HG03460 (cell line): ENCODE data around the gene PAFAH1B1.
"Not testable (repeated sequence)": the region's sequence is repeated elsewhere in the genome, so short reads cannot be mapped to it uniquely, and the experiment has no call there.

Experiments
- ATAC-seq: cut with Tn5 transposase; IDR thresholded peaks from one replicate; pipeline ENCODE4 v1.9.1; 2021; ENCODE audit not compliant: unreplicated experiment

Gene PAFAH1B1

GRCh38 chr17:2634361-2634960, 41.0 kb downstream of the PAFAH1B1 start:
- no peak for ATAC-seq

- no peak for ATAC-seq
These were observed 41.8 kb downstream of the PAFAH1B1 start for GRCh38 chr17:2635241-2635640.

GRCh38 chr17:2635675-2636074, 42.2 kb downstream of the PAFAH1B1 start:
- ATAC-seq = no peak

GRCh38 chr17:2636169-2636930, 42.9 kb downstream of the PAFAH1B1 start:
- no peak for ATAC-seq

- ATAC-seq = no peak
These were observed 44.0 kb downstream of the PAFAH1B1 start for GRCh38 chr17:2637422-2637821.

- no peak for ATAC-seq
These were observed 51.5 kb downstream of the PAFAH1B1 start for GRCh38 chr17:2644971-2645370.

GRCh38 chr17:2647957-2648356, 54.5 kb downstream of the PAFAH1B1 start:
- ATAC-seq = no peak

GRCh38 chr17:2649191-2649590, 55.7 kb downstream of the PAFAH1B1 start:
- ATAC-seq = no peak

- ATAC-seq = not testable (repeated sequence)
These were observed 59.5 kb downstream of the PAFAH1B1 start for GRCh38 chr17:2652911-2653310.

- ATAC-seq = no peak
These were observed 62.1 kb downstream of the PAFAH1B1 start for GRCh38 chr17:2655546-2655945.

GRCh38 chr17:2656283-2656682, 62.8 kb downstream of the PAFAH1B1 start:
- ATAC-seq = no peak

- not testable (repeated sequence) for ATAC-seq
These were observed 65.9 kb downstream of the PAFAH1B1 start for GRCh38 chr17:2659337-2659736.

GRCh38 chr17:2660410-2660809, 67.0 kb downstream of the PAFAH1B1 start:
- not testable (repeated sequence) for ATAC-seq

GRCh38 chr17:2672026-2672425, 78.6 kb downstream of the PAFAH1B1 start:
- no peak for ATAC-seq

- not testable (repeated sequence) for ATAC-seq
These were observed 85.8 kb downstream of the PAFAH1B1 start for GRCh38 chr17:2679247-2679646.

- ATAC-seq = no peak
These were observed 87.5 kb downstream of the PAFAH1B1 start for GRCh38 chr17:2680961-2681360.

GRCh38 chr17:2681650-2682049, 88.2 kb downstream of the PAFAH1B1 start:
- ATAC-seq = no peak

- no peak for ATAC-seq
These were observed 88.9 kb downstream of the PAFAH1B1 start for GRCh38 chr17:2682176-2682938.

GRCh38 chr17:2683912-2684311, 90.5 kb downstream of the PAFAH1B1 start:
- ATAC-seq = no peak

GRCh38 chr17:2684549-2684948, 91.1 kb downstream of the PAFAH1B1 start:
- ATAC-seq = no peak

- ATAC-seq = no peak
These were observed 92.2 kb downstream of the PAFAH1B1 start for GRCh38 chr17:2685696-2686095.

GRCh38 chr17:2687074-2687418, 93.6 kb downstream of the PAFAH1B1 start:
- ATAC-seq = no peak
